HG03039 (cell line): ENCODE results near the gene TIGD3.
A peak's percentile ranks its signal among the peaks of the same experiment; 100 is the strongest.

Source experiments
- ATAC-seq: cut with Tn5 transposase; IDR thresholded peaks from one replicate; pipeline ENCODE4 v1.9.1; 2021; ENCODE audit warnings: mild to moderate bottlenecking, moderate library complexity; ENCODE audit not compliant: unreplicated experiment

TIGD3 gene

DNA sequence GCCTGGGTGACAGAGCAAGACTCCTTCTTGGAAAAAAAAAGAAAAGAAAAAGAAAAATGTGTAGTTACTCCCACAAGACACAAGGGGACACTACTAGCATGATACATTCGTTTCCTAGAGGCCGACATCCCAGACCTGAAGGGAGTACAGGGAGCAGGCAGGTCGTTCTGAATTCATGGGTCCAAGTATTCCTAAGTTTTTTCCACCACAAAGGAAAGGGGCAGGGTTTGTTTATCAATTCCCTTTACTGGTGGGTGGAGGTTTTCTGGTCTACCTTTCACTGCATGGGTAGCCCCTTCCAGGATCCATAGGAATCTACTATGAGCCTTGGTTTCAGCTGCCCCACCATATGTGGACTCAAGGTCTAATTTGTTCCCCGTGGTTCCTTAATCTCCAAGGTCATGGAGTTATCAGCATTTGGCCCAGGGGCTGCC is 11.8 kb downstream of the TIGD3 start:
- no peak for ATAC-seq

DNA sequence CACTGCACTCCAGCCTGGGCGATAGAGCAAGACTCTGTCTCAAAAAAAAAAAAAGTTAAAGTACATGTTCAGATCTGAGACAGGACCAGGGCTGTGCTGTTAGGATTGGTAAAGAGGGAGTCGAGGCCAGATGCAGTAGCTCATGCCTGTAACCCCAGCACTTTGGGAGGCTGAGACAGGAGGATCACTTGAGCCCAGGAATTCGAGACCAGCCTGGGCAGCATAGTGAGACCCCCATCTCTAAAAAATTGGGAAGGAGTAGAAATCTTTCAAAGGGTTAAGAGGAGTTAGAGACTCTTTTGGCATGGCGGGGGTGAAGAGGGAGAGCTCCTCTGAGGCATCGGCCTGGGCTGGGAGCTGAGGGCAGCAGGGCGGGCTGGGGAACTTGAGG is 16.1 kb downstream of the TIGD3 start:
- no peak for ATAC-seq

DNA sequence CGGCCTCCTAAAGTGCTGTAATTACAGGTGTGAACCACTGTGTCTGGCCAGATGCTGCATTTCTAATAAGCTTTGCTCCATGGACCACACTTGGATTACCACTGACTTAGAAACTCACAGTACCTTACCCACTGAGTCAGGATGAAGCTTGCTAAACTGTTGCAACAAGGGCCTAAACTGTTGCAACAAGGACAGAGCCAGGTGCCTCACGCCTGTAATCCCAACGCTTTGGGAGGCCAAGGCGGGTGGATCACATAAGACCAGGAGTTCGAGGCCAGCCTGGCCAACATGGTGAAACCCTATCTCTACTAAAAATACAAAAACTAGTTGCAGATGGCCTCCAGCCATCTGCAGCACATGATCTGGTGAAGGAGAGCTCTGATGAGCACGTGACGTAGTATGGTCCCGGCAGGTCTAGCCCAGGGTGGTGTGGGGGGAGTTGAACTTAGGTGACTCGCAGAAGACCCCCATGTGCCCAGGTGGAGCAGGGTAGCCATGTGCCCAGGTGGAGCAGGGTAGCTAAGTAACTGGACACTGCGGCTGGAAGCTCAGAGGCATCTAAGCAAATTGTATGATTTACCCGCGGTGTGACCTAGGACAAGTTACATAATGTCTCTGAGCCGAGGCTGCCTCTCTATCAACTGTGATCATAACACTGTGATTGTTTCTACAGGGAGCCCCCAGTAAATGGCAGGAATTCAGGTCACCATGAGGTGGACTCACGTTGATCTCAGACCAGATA is 19.5 kb downstream of the TIGD3 start:
- no peak for ATAC-seq

DNA sequence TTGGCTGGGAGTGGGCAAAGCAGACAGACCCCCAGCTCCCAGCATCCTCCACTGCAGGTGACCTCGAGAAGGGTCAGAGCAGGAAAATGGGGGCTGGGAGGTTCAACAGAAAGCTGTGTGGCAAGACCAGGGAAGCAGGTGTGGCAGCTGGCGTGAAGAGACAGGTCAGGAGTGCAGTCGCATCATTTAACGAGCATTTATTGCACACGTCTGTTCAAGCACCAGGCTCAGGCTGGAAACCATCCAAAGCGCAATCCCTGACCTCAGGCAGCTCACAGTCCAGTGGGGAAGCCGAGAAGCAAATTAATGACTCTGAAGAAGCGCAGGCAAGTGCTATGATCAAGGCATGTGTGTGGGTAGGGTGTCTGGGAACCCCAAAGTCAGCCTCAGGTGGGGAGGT is 20.5 kb downstream of the TIGD3 start:
- no peak for ATAC-seq

DNA sequence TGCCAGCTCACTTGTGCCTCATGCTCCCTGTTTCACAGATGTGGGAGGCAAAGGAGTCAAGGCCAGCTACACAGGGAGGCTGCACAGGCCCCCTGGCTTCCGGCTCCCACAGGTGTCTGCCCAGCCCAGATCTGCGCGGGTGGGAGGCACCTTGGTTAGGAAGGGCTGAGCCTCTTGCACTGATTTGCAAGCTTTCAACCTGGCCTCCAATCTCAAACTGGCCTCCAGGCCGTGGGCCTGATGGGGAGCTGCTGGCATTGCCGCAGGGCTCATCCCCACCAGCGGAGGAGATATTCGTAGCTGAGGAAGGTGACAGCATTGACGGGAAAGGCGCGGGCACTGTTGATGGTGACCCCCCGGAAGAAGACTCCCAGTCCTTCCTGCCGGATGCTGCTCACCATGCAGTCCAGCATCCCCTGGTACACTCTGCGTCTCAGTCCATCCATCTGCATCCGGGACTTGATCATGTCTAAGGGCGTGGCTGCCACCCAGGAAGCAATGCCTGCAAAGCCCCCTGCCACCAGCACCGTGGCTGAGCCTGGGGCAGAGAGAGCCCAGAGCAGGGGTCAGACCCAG is 21.7 kb downstream of the TIGD3 start:
- ATAC-seq = no peak

DNA sequence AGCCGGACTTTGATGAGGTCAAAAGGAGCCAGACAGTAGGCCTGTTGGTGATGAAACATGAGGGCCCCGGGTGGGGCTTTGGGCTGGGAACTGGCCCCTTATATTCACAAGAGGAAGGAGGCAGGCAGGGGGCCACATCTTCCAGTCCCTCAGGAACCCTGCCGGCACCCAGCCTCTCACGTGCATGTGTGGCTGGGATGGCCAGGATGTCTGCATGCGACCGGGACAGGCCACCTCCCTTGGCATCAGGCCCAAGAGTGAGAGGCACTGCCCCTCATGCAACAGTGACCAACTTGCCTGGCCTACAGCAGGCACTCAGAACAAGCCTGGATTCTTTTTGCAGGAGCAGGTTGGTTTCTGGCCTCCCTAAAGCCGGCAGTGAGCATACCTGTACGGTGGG is 22.5 kb downstream of the TIGD3 start:
- ATAC-seq = no peak

DNA sequence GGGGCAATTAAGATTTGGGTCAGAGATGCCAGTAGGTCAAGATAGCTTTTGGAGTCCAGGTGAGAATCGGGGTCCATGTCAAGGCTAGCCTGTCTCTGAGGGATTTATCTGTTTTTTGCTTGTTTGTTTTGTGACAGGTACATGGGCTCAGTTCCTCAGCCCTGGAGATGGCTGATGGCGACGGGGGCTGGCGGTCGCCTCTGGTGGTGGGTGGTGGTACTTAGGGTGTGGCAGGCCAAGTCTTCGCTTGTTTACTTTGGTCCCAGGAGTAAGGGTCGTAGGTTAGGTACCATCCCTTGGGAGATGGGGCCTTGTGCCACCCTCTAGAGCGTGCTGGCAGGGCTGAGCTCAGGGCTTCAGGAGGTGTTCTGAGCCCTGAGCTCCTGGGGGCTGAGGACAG is 23.2 kb downstream of the TIGD3 start:
- no peak for ATAC-seq

DNA sequence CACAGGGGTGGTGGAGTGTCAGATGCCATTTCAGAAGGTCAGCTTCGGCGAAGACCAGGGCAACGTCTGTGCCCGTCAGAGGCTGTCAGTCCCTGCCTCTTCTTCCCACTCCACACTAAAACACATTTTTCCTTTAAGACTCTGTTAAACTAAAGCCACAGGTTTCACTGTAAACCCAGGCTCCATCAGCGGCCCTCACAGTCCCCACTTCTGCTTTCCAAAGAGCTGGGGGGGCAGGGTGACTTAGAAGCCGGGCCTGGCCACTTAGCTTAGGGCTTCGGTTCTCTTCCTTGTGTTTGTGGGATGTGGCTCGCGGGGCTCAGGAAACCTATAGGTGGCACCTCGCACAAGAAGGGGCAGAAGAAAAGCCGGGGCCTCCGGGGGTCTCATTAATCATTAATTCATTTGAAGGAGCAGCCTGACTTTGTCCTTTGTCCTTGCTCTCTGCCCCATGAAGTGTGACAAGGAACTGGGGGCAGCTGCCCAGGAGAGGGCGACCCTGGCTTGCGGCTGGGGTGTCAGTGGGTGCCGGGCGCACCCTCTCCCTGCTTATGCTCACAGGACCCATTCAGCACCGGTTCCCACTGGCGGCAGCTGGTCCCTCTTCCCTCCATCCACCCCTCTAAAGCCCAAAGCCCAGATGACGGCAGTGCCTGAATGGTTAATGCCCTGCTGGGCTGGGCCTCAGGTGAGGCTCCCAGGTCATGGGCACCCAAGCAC is 23.8 kb downstream of the TIGD3 start:
- ATAC-seq = no peak

DNA sequence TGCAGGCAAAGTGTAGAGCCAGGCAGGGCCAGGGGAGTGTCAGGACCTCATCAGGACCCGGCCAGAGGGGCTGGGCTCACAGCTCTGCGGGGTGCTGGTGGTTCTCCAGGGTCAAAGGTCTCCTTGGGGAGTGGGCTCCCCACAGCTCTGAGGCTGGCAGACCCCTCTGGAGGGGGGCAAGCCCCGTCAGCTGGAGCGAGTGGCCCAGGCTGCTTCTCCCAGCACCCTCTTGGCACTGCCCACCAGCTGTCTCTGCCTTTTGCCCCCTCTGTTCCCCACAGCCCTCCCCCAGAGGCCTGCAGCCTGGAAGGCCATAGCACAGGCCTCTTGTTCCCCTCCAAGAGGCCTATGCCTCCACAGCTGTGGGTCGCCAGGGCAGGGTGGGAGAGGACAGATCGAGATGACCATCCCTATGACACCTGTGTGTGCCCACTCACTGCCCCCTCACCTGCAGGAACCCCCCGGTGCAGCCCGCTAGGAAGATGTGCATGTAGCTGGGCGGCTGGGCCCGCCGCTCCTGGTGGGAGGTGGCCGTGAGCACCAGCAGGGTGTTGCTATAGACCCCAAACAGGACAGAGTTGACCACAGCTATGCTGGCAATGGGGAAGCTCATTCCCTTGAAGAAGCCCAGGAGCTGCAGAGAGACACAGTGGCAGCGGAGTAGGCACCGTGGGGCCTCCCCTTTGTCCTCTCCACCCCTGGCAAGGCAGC is 24.5 kb downstream of the TIGD3 start:
- ATAC-seq = no peak

DNA sequence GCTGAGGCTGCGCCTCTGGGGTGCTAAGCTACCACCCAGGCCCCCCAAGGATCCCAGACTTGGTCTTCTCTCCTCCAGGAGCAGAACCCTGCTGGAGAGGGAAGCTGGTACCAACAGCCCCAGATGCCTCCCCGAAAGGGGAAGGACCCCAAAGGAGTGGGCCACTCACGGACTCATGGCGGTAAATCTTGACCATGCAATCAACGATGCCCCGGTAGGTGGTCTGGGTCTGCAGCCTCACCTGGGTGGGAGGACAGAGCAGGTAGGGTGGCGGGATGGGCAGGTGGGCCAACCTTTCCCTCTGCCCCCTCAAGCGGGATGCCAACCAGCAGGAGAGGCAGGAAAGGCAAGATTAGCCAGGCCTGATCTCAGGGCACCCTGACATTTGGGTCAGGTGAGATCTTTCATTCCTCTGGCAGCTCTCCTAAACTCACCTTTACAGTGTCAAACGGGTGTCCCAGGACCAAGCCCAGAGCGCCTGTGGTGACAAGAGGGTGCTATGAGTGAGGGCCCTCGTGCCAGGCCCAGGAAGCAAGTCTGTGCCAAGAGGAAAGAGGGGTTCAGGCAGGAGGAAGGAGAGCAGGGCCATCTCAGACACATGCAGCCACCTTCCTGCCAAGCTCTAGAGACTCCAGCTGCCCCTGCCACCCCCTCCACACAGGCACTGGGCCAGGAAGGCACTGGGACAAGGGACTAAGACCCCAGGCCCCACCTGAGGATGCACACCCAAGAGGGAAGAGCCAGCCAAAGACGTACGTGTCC is 25.3 kb downstream of the TIGD3 start:
- ATAC-seq = no peak

DNA sequence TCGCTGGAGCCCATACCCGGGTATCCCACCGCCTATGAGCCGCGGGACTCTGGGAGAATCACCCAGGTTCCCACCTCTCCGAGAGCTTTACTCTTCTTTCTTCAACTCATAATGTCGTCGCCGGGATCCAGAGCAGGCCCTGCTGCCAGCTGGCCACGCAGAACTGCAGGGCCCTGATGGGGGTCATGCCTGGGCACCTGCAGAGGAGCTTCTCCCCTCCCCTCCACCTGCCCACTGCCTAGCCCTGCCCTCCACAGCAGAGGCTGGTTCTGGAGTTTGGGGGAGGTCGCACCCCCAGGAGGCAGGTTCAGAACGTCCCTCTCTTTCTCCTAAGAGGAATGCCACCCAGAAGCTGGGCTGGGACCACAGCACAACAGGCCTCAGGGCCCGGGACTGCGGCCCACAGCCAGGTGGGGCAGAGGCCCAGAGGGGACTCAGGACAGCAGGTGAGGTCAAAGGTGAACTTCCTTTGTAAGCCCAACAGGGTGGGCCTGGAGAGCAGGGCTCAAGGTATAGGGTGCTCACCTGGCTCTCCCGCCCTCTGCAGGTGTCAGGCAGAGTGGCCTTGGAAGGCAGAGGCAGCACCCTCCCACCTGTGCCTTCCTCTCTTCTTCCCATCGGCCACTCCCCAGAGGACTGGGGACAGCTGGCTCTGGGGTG is 26.0 kb downstream of the TIGD3 start:
- ATAC-seq = no peak

DNA sequence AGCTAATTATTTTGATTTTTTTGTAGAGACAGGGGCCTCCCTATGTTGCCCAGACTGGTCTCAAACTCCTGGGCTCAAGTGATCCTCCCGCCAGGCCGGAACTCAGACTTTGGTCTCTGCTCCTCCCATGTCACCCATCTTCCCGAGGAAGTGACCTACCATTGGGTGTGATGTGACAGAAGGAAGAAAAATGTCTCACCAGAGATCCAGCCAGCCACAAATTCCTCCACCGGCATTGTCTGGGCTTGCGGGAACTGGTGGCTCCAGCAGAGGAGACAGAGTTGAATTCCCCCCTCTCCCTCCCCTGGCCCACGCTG is 27.1 kb downstream of the TIGD3 start:
- no peak for ATAC-seq

DNA sequence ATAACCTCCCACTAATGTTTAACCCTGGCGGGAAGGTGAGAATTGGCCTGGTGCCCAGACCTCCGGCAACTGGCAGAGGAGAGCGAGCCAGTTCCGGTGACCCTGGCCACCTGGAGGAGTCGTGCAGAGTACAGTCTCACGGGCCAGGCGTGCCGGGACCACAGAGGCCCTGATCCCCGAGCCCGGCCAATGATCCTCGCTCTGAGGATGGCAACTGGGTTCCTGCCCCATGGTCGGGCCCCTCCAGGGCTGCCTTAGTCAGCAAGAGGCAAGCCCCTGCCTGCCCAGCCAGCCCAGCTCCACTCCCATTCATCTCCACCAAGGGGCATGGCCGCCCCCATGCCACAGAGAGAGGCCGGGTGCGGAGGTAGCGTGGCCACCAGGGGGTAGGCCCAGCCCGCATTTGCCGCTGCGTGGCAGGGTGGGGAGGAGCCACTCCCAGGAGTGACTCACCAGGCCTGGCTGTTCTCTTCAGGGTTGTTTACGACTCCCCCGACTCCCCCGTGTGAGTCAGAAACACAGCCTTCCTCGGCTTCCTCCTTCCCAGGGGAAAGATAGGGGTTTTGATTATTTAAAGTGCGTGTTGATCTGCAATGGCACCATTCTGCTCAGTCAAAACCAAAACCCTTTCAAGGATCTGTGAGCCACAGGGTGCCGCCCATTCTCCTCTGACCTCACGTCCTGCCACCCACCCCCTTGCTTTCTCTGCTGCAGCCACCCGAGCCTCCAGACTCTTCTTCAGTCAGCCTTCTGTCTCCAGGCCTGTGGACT is 27.7 kb downstream of the TIGD3 start, which contains the start of gene SLC25A45:
TSS of gene SLC25A45 (minus strand) at position 614 of the 771 bp plus-strand sequence. CDS start 695 bp downstream, outside the sequence.
- peak; percentile 52 for ATAC-seq

DNA sequence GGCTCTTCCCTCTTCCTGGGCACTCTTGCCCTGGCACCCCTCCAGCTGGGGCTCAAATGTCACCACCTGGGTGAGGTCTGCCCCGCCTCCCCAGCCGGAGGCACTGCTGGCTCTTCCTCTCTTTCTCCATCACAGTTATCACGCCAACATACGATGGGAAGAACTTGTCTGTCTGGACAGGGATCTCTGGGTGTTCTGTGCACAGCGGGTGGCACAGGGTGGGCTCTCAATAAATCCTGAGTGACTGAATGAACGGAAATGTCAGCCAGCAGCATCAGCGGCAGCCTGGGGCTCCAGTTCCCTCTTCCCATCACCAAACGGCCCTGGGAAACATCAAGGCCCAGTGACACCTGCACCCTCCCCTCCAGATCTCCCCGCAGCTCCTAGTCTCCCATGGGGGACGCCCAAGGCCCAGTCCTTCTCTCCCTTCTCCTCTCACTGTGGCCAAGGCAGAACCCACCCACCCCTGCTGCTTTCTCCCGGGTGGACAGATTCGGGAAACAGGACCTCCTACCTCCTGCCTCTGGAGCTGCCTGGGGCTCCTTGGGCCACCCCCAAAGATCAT is 28.3 kb downstream of the TIGD3 start:
- ATAC-seq = no peak

DNA sequence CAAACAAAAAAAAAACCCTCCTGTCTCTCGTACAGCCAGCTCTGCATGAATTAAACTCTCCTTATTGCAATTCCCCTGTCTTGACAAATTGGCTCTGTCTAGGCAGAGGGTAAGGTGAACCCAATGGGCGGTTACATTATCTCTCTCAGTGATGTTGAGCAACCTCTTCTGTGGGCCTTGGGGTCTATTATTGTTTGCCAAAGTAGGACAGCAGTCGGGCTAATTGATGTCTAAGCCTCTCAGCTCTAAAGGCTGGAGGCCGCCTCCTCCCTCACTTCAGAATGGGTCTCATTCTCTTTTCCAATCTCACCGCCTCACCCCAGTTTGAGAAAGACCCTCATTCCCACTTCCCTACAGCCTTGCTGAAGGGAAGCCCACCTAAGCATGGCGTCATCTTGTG is 29.2 kb downstream of the TIGD3 start:
- no peak for ATAC-seq

DNA sequence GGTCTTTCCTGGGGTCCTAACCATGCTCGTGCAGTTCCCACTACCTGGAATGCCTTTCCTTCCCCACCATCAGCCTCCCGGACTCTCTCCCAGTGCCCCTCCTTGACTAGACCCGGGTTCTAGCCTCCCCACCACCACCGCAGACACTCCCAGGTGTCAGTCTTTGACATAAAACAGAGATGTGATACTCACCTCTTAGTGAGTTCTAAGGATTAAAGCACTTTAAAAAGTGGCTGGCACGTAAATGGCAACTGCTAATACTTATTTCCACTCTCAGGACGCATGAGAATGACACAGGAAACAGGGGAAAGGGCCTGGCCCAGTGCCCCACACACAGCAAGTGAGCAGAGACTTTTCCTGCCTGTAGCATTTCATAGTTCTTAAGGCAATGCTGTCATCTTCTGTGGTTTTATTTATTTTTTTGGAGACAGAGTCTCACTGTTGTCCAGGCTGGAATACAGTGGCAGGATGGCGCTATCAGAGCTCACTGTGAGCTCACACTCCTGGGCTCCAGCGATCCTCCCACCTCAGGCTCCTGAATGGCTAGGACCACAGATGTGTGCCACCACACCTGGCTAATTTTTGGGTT is 29.8 kb downstream of the TIGD3 start:
- ATAC-seq = no peak

DNA sequence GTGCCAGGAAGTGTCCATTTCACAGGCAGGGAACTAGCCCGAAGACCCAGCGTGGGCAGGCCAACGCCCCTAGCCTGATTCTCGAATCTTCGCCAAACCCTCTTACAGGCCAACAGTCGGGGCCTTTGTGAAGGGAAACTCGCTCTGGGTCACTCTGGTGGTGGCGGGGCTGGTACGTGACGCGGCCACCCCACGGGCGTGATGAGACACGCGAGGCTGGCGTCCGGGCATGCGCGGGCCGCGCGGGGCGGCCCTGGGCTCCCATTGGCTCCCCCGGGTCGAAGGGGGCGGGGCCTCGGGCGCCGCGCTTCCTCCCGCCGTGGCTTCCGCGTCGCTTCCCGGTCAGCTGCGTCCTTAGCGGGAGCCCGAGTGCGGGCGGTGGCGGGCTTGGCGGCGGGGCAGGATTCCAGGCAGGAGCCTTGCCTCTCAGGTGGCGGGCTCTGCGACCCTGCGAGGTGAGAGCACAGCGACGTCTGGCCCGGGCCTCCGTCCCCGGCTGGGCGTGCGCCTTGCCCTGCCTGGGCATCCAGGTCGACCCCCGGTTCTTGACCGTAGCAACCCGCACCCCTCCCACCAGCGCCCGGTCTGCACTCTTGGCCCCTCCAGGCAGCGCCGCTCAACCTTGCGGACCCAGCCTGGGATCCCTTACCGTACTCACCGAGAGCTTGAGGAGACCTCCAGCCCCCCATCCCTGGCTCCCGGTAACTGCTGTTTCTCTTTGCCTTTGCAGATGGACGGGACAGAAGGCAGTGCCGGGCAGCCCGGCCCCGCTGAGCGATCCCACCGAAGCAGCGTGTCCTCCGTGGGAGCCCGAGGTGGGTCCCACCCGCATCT is 32.0 kb downstream of the TIGD3 start, which contains the start of gene FRMD8:
TSS of gene FRMD8 (plus strand) at position 331 of the 834 bp plus-strand sequence. CDS start at position 731, 400 bp downstream.
- no peak for ATAC-seq

DNA sequence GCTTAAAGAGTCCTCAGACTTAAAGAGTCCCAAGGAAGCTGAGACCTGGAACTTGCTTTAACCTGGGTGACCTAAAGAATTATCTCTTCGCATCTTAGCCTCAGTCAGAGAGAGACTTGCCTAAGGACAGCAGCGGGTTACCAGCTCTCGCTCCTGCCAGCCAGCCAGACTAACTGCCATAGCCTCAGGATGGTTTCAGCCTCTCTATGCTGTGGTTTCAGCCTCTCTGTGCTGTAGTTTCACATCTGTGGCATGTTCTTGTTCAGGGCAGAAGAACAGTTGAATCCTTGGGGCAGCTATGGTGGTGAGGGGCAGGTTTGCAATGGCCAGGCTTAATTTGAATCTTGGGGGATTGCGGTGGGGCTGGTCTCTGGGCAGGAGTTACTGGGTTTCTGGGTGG is 34.2 kb downstream of the TIGD3 start:
- no peak for ATAC-seq
